Psoas muscle (tissue), 8 donors: ENCODE results near the gene LDAH. TPM values are rescaled to one million over a fixed set of nuclear protein-coding genes. Genes with fewer than 3 reads are reported as not detected.

Source experiments
- ATAC-seq, 4 donors: fragments of 200-7000 bp; cut with Tn5 transposase; one replicate each; pipeline ENCODE4 v1.9.1; 2020; ENCODE audit warnings: moderate library complexity in 3 of 4, mild to moderate bottlenecking in 2 of 4
- DNase-seq, 2 donors: peaks; one replicate each; pipeline ENCODE4 v3.0.0-alpha.2; 2020
- H3K27ac ChIP-seq: fragments of 200-600 bp; one replicate; pipeline ENCODE4 v1.8.0; 2022
- H3K27me3 ChIP-seq, 3 donors: fragments of 200-600 bp in 1 of 3; one replicate each; pipeline versions ENCODE4 v1.6.1 to v1.8.0; 2013 to 2022; ENCODE audit warnings: low read length in 2 of 3, mild to moderate bottlenecking in 2 of 3, moderate library complexity in 1 of 3; ENCODE audit not compliant: insufficient read depth in 3 of 3
- H3K36me3 ChIP-seq, 2 donors: fragments of 200-600 bp in 1 of 2; one replicate each; pipeline versions ENCODE4 v1.6.1 to v1.8.0; 2013 to 2022; ENCODE audit warnings: low read depth in 1 of 2, mild to moderate bottlenecking in 1 of 2, moderate library complexity in 1 of 2; ENCODE audit not compliant: insufficient read depth in 1 of 2
- H3K4me1 ChIP-seq: fragments of 200-600 bp; one replicate; pipeline ENCODE4 v1.8.0; 2022
- H3K4me3 ChIP-seq: fragments of 200-600 bp; one replicate; pipeline ENCODE4 v1.8.0; 2022; ENCODE audit warnings: mild to moderate bottlenecking
- H3K9me3 ChIP-seq: fragments of 200-600 bp; one replicate; pipeline ENCODE4 v1.8.0; 2022
- WGBS, 3 donors: extraction: QIAGEN DNeasy Blood & Tissue Kit; methylation state at CpG; one replicate each; pipeline versions ENCODE4 v1.1.6 to v1.1.7; 2013; 5-methylcytosine and 5-hydroxymethylcytosine counted together
- intact Hi-C, 2 donors: fragments of 100-400 bp; cut with DNase I; formaldehyde crosslinking; loops; one replicate each; pipeline versions ENCODE4 v1.11.0 to v1.14.2; 2022
- polyA plus RNA-seq, 3 donors: library from polyadenylated mRNA; stranded (reverse); fragments of 200-250 nt; gene quantifications; one replicate each; pipeline ENCODE4 v1.2.3, GENCODE V29; 2013
- total RNA-seq, 4 donors: library from RNA; stranded (reverse); fragmentation: NEBNext Ultra II Directional in 2 of 4; extraction: Animal tissue kit (Norgen Biotek cat#: 25700) in 2 of 4; gene quantifications; one replicate each; pipeline versions ENCODE4 v1.2.1 to v1.2.4, GENCODE V29; 2021 to 2023
- TF ChIP-seq, protein P1 (sequence below): fragments of 200-600 bp; IDR thresholded peaks from one replicate; pipeline ENCODE4 v1.8.0; 2022; ENCODE audit warnings: antibody characterized with exemption
- donor health status: healthy with polysubstance abuse.
- donor health status: DM: no; HTN: no; CAD: no; lungs with moderate emphysema.
- donor health status: Bipolar disorder and iron deficiency.
- donor health status: healthy.
- donor health status: DM: yes; HTN: yes; CAD: no.
- donor health status: DM: no; HTN: no; CAD: no.
- donor health status: DM: no; HTN: no; CAD: no.
- donor health status: DM: yes; HTN: yes; CAD: no.

The LDAH gene
- total and polyA plus RNA-seq, 7 donors = 0.56 to 1.9 (median 1.6) TPM

- H3K36me3 ChIP-seq = no peaks in the 10 kb centered on the region
- H3K27ac ChIP-seq = no peak overlapping the region
- no peaks in the 10 kb centered on the region for H3K4me1 ChIP-seq
- DNase-seq (no peak), ATAC-seq (no peak)
- H3K27me3 ChIP-seq = no peaks in the 10 kb centered on the region
- H3K9me3 ChIP-seq = no peaks in the 10 kb centered on the region
- H3K4me3 ChIP-seq = no peak overlapping the region
- WGBS, 3 donors = 88 to 99% (median 94%) methylated on average over 2 of the region's 2 CpGs
- TF ChIP-seq, protein P1, sequence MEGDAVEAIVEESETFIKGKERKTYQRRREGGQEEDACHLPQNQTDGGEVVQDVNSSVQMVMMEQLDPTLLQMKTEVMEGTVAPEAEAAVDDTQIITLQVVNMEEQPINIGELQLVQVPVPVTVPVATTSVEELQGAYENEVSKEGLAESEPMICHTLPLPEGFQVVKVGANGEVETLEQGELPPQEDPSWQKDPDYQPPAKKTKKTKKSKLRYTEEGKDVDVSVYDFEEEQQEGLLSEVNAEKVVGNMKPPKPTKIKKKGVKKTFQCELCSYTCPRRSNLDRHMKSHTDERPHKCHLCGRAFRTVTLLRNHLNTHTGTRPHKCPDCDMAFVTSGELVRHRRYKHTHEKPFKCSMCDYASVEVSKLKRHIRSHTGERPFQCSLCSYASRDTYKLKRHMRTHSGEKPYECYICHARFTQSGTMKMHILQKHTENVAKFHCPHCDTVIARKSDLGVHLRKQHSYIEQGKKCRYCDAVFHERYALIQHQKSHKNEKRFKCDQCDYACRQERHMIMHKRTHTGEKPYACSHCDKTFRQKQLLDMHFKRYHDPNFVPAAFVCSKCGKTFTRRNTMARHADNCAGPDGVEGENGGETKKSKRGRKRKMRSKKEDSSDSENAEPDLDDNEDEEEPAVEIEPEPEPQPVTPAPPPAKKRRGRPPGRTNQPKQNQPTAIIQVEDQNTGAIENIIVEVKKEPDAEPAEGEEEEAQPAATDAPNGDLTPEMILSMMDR = no peak
- intact Hi-C loops = no loop called here
Observed at GRCh38 chr2:20692081-20692480, 130.8 kb downstream of the LDAH start.

DNA sequence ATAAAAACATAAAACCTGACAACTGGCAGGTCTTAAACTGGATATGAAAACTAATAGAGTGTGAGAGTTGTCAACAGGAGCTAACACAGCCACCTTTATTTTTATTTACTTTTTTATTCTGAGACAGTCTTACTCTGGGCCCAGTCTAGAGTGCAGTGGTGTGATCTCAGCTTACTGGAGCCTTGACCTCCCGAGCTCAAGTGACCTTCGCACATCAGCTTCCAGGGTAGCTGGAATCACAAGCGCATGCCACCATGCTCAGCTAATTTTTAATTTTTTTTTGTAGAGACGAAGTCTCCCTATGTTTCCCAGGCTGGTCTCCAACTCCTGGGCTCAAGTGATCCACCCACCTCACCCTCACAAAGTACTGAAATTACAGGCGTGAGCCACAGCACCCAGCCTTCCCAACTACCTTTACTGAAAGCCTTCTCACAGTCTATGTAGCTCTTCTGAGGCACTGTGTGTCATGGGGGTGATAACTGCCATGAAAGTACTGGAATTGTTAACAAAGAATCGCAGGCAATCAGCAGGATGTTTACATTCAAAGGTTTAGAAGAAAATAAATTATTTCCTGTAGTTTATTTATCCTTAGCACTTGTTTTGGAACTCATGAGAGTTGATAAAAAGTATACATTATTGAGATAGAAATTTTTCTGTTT, 131.7 kb downstream of the LDAH start:
- intact Hi-C loops = no loop called here
- no peak for DNase-seq
- Histone ChIP-seq H3K4me3 (no peak overlapping the region), H3K27me3 (no peaks in the 10 kb centered on the region), H3K4me1 (no peaks in the 10 kb centered on the region), H3K9me3 (no peaks in the 10 kb centered on the region), H3K27ac (no peak overlapping the region), H3K36me3 (no peaks in the 10 kb centered on the region)
- TF ChIP-seq, protein P1 = no peak
- 91% methylated on average over 6 of the region's 6 CpGs for WGBS, 3 donors
- no peak for ATAC-seq

DNA sequence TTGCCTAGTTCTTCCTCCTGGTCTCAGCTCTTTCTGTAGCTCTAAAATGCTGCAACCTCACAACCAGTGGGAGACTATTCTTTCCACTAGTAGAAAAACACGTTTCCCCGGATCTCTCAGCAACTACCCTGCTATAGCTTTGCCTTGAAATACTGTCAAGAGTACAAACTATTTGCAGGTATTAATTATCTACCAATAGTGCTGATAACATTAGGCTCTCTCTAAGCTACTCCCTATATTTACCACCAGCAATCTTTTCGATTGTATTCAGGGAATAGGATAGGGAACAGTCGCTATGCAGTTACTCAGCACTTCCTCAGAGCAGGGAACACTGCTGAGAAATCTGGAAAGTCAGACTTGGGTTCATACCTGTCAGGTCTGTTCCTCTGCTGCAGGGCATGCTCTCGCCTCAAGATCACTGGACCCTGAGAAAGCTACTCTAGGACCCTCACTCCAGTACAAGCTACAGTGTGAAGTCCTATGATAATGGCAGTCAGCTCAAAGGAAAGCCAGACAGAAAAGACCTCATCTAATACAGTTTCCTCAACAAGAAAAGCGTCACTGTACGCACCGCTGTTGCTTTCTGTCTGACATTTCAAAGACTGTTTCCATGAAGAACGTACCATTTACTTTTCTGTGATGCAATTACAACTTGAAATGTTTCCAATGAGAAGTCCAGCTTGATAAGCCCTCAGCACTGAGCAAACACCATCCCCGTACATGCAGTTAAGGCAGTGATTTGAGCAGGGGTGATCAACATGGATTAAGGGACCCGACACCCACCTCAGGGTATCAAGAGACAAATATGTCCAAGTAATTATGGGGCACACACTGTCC, 133.3 kb downstream of the LDAH start:
- H3K36me3 ChIP-seq = peaks cover 0 to 6% of the 10 kb centered on the region in 2 donors
- H3K4me3 ChIP-seq = no peak overlapping the region
- DNase-seq = no peak
- 92 to 97% (median 92%) methylated on average over 11 of the region's 11 CpGs for WGBS, 3 donors
- H3K9me3 ChIP-seq = no peaks in the 10 kb centered on the region
- intact Hi-C loops = no loop called here
- no peak overlapping the region for H3K27ac ChIP-seq
- no peaks in the 10 kb centered on the region for H3K27me3 ChIP-seq
- ATAC-seq = no peak
- no peaks in the 10 kb centered on the region for H3K4me1 ChIP-seq
- TF ChIP-seq, protein P1 = no peak

GRCh38 chr2:20687260-20687832, 135.6 kb downstream of the LDAH start:
- Histone ChIP-seq H3K9me3 (no peaks in the 10 kb centered on the region), H3K4me3 (no peak overlapping the region), H3K4me1 (no peaks in the 10 kb centered on the region), H3K27ac (no peak overlapping the region), H3K27me3 (no peaks in the 10 kb centered on the region), H3K36me3 (peaks cover 0 to 6% of the 10 kb centered on the region in 2 donors)
- TF ChIP-seq, protein P1 = no peak
- no peak for DNase-seq
- 94 to 97% (median 96%) methylated on average over 4 of the region's 4 CpGs for WGBS, 3 donors
- intact Hi-C loops = no loop called here
- no peak for ATAC-seq
